Duodenal mucosa (tissue), 2 donors: ENCODE results near the gene RTN4IP1.

Experiments used
- H3K27ac ChIP-seq: one replicate; pipeline ENCODE4 v1.7.0; 2013; ENCODE audit warnings: low read depth, low read length
- H3K27me3 ChIP-seq, 2 donors: one replicate each; pipeline ENCODE4 v1.7.0; 2013; ENCODE audit warnings: low read length in 2 of 2, control low read depth in 1 of 2; ENCODE audit not compliant: insufficient read depth in 2 of 2, control insufficient read depth in 1 of 2
- H3K36me3 ChIP-seq, 2 donors: one replicate each; pipeline ENCODE4 v1.7.0; 2013; ENCODE audit warnings: low read length in 2 of 2, control low read depth in 1 of 2; ENCODE audit not compliant: insufficient read depth in 2 of 2, control insufficient read depth in 1 of 2
- H3K4me1 ChIP-seq, 2 donors: one replicate each; pipeline ENCODE4 v1.7.0; 2013; ENCODE audit warnings: low read length in 2 of 2, control low read depth in 1 of 2; ENCODE audit not compliant: insufficient read depth in 2 of 2, control insufficient read depth in 1 of 2
- H3K4me3 ChIP-seq, 2 donors: one replicate each; pipeline ENCODE4 v1.7.0; 2013; ENCODE audit warnings: low read length in 2 of 2, low read depth in 1 of 2
- H3K9ac ChIP-seq, 2 donors: one replicate each; pipeline ENCODE4 v1.7.0; 2013; ENCODE audit warnings: low read length in 2 of 2, low read depth in 1 of 2
- H3K9me3 ChIP-seq, 2 donors: one replicate each; pipeline ENCODE4 v1.7.0; 2013; ENCODE audit warnings: low read length in 2 of 2, control low read depth in 1 of 2; ENCODE audit not compliant: control insufficient read depth in 1 of 2

The RTN4IP1 gene

GRCh38 chr6:106614592-106615257 is 14.6 kb downstream of the RTN4IP1 start:
- Histone ChIP-seq H3K4me3 (no peak overlapping the region), H3K4me1 (no peaks in the 10 kb centered on the region), H3K27ac (no peak overlapping the region)

GRCh38 chr6:106614166-106614565 is 15.1 kb downstream of the RTN4IP1 start:
- no peak overlapping the region for H3K27ac ChIP-seq
- H3K9me3 ChIP-seq: no peaks in the 10 kb centered on the region
- H3K36me3 ChIP-seq: peaks cover 5 to 10% of the 10 kb centered on the region in 2 donors
- no peaks in the 10 kb centered on the region for H3K4me1 ChIP-seq
- no peak overlapping the region for H3K4me3 ChIP-seq
- H3K9ac ChIP-seq: no peak overlapping the region
- no peaks in the 10 kb centered on the region for H3K27me3 ChIP-seq

More at GRCh38 chr6:106614592-106615257, 14.6 kb downstream of the RTN4IP1 start:
- no peak overlapping the region for H3K9ac ChIP-seq
- H3K27me3 ChIP-seq: no peaks in the 10 kb centered on the region
- H3K9me3 ChIP-seq: no peaks in the 10 kb centered on the region
- peaks cover 5 to 10% of the 10 kb centered on the region in 2 donors for H3K36me3 ChIP-seq

- Histone ChIP-seq H3K4me3 (no peak overlapping the region), H3K27ac (no peak overlapping the region), H3K9me3 (no peaks in the 10 kb centered on the region), H3K27me3 (no peaks in the 10 kb centered on the region), H3K36me3 (peaks cover 4 to 10% of the 10 kb centered on the region in 2 donors), H3K4me1 (no peaks in the 10 kb centered on the region), H3K9ac (no peak overlapping the region)
These were observed 15.7 kb downstream of the RTN4IP1 start for GRCh38 chr6:106613590-106613989.

- H3K4me3 ChIP-seq: no peak overlapping the region
- H3K36me3 ChIP-seq: peaks cover 0 to 7% of the 10 kb centered on the region in 2 donors
- H3K27me3 ChIP-seq: no peaks in the 10 kb centered on the region
- H3K4me1 ChIP-seq: no peaks in the 10 kb centered on the region
- H3K9me3 ChIP-seq: no peaks in the 10 kb centered on the region
- no peak overlapping the region for H3K27ac ChIP-seq
- no peak overlapping the region for H3K9ac ChIP-seq
These were observed 16.5 kb downstream of the RTN4IP1 start for GRCh38 chr6:106612671-106613416.

- no peak overlapping the region for H3K27ac ChIP-seq
- H3K27me3 ChIP-seq: no peaks in the 10 kb centered on the region
- no peaks in the 10 kb centered on the region for H3K4me1 ChIP-seq
- no peak overlapping the region for H3K4me3 ChIP-seq
- H3K9me3 ChIP-seq: no peaks in the 10 kb centered on the region
- peaks cover 0 to 7% of the 10 kb centered on the region in 2 donors for H3K36me3 ChIP-seq
- H3K9ac ChIP-seq: no peak overlapping the region
These were observed 18.3 kb downstream of the RTN4IP1 start for GRCh38 chr6:106611030-106611429.

GRCh38 chr6:106609699-106610098 is 19.6 kb downstream of the RTN4IP1 start:
- H3K9ac ChIP-seq: no peak overlapping the region
- H3K36me3 ChIP-seq: peaks cover 0 to 10% of the 10 kb centered on the region in 2 donors
- H3K27ac ChIP-seq: no peak overlapping the region
- no peaks in the 10 kb centered on the region for H3K27me3 ChIP-seq
- no peaks in the 10 kb centered on the region for H3K9me3 ChIP-seq
- H3K4me3 ChIP-seq: no peak overlapping the region
- no peaks in the 10 kb centered on the region for H3K4me1 ChIP-seq

- no peaks in the 10 kb centered on the region for H3K4me1 ChIP-seq
These were observed 21.1 kb downstream of the RTN4IP1 start for GRCh38 chr6:106608080-106608668.

GRCh38 chr6:106600329-106600728 is 29.0 kb downstream of the RTN4IP1 start:
- H3K27ac ChIP-seq: no peak overlapping the region
- no peaks in the 10 kb centered on the region for H3K9me3 ChIP-seq
- H3K9ac ChIP-seq: no peak overlapping the region
- H3K36me3 ChIP-seq: peaks cover 0 to 8% of the 10 kb centered on the region in 2 donors
- no peaks in the 10 kb centered on the region for H3K27me3 ChIP-seq
- H3K4me3 ChIP-seq: no peak overlapping the region
- H3K4me1 ChIP-seq: no peaks in the 10 kb centered on the region

More at GRCh38 chr6:106608080-106608668, 21.1 kb downstream of the RTN4IP1 start:
- no peak overlapping the region for H3K4me3 ChIP-seq
- H3K27ac ChIP-seq: no peak overlapping the region
- H3K9ac ChIP-seq: no peak overlapping the region
- peaks cover 0 to 5% of the 10 kb centered on the region in 2 donors for H3K36me3 ChIP-seq
- H3K9me3 ChIP-seq: no peaks in the 10 kb centered on the region
- no peaks in the 10 kb centered on the region for H3K27me3 ChIP-seq

GRCh38 chr6:106599440-106599839 is 29.9 kb downstream of the RTN4IP1 start:
- no peaks in the 10 kb centered on the region for H3K9me3 ChIP-seq
- no peak overlapping the region for H3K27ac ChIP-seq
- H3K36me3 ChIP-seq: peaks cover 0 to 3% of the 10 kb centered on the region in 2 donors
- no peak overlapping the region for H3K9ac ChIP-seq
- no peaks in the 10 kb centered on the region for H3K4me1 ChIP-seq
- H3K27me3 ChIP-seq: no peaks in the 10 kb centered on the region
- H3K4me3 ChIP-seq: no peak overlapping the region
